OCI-LY3 (cell line): Measurements from ENCODE around the gene SPTBN4.

Experiments
- EZH2phosphoT487 ChIP-seq: fragments of 200-600 bp; shearing (Covaris generic); IDR thresholded peaks from 2 replicates; pipeline ENCODE4 v1.6.1; 2018; ENCODE audit warnings: antibody characterized with exemption, mixed run types, low read depth
- TF ChIP-seq, protein P1 (sequence below): fragments of 200-600, 300-600 bp; sonication (generic); IDR thresholded peaks from 2 replicates; pipeline ENCODE4 v1.5.1; 2014; ENCODE audit warnings: antibody characterized with exemption, low read length, low read depth

DNA sequence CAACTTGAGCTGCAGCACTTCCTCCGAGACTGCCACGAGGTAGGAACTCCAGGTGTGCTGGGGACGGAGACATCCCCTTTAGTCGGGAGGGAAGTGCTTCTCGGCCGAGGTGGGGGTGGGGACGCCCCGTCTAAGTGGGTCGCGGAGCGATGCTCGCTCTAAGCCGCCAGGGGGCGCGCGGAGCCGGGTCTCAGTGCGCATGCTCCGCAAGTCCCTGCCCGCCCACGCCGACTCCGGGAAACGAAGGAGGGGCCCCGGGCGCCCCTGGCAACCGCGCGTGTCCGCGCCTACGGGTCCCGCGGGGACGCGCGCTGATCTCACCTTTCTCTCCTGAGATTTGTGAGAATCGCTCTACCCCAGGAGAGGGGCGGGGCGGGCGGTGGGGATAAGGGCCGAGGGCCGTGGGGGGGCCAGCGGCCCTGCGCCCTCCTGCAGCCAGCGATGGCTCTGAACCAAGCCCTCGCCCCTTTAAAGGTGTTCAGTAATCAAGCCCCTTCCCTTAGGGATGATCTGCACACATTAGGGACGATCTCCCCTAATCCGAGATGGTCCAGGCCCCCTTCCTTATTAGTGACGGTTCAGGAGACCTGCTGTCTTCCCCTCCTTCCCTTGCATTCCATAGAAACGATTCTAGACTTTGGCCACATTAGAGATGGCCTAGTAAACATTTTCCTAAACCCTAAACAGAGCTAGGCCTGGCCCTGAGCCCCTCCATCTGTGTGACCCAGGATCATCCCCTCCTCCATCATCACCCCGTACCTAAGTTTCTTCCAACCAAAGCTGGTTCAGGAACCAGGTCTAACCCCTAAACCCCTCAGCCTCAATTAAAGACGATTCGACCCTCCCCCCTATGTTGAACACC, 62.5 kb downstream of the SPTBN4 start:
- TF ChIP-seq, protein P1, sequence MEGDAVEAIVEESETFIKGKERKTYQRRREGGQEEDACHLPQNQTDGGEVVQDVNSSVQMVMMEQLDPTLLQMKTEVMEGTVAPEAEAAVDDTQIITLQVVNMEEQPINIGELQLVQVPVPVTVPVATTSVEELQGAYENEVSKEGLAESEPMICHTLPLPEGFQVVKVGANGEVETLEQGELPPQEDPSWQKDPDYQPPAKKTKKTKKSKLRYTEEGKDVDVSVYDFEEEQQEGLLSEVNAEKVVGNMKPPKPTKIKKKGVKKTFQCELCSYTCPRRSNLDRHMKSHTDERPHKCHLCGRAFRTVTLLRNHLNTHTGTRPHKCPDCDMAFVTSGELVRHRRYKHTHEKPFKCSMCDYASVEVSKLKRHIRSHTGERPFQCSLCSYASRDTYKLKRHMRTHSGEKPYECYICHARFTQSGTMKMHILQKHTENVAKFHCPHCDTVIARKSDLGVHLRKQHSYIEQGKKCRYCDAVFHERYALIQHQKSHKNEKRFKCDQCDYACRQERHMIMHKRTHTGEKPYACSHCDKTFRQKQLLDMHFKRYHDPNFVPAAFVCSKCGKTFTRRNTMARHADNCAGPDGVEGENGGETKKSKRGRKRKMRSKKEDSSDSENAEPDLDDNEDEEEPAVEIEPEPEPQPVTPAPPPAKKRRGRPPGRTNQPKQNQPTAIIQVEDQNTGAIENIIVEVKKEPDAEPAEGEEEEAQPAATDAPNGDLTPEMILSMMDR = peak; percentile 92
- no peak for TF ChIP-seq EZH2phosphoT487
